Measurements from ENCODE around the gene HJURP.

HJURP gene

DNA sequence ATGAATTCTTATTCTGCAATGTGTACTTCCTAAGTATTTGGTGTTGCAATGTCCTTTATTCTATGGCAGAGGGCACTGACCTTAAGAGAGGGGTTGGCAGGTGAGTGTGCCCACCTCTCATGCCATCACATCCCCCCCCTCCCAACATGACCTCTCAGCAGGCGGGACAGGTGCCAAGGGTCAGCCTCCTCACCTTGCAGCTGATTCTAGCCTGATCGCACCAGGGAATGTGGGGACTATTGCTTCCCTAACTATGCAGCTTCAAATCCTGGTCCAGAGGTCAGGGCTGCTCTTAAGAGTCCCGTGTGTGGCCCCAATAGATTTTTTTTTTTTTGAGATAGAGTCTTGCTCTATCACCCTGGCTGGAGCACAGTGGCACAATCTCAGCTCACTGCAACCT lies 9.5 kb downstream of the HJURP start:
- Mint-ChIP-seq H3K4me3 (no peak overlapping the region), H3K27me3 (no peaks in the 10 kb centered on the region), H3K9me3 (no peaks in the 10 kb centered on the region), H3K36me3 (peaks cover 94% of the 10 kb centered on the region), H3K4me1 (peaks cover 55% of the 10 kb centered on the region), H3K27ac (no peak overlapping the region)
- CTCF ChIA-PET: interaction anchor here (0.7 to 3.5 kb wide), 2 partner anchors 13 to 766 kb away, joined by 3 to 12 read pairs; no protein-coding TSS in a partner anchor
- DNase-seq: no peak

DNA sequence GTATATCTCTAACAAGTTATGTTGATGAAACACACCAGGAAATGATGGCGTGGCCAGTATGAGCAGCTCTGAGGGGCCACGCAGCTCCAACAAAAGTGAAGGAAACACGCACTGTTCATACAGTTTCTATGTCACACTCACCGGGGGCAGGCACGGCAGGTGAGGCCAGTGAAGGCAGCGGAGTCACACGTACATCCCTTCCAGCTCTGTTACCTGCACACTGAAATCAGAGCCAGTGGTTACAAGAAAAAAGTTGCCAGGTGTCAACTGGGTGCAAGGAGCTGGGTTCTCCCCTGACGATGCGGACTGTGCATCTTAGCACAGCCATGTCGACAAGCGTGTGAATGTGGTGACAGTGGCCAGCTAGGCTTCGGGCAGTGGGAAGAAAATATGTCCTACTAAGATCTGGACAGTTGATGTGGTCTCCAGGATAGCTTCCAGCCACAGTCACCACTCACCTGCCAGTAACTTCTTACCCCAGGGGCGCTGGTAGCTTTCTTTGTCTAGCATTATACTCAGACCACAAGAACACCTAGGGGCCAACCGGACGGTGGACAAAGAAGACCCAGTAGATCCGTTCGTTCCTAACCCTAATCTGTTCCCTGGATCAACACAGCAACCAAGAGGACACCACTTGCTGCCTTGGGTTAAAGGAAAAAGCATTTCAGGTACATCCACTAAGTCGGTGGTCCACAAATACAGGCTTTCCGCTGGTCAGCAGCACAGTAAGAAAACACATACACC lies 10.1 kb downstream of the HJURP start:
- no peaks in the 10 kb centered on the region for H3K9me3 Mint-ChIP-seq
- H3K27ac Mint-ChIP-seq: peak overlapping the region; percentile 34
- CTCF ChIA-PET: interaction anchor here (3.5 kb wide), 1 partner anchor 13 kb away, joined by 12 read pairs; no protein-coding TSS in a partner anchor
- H3K27me3 Mint-ChIP-seq: no peaks in the 10 kb centered on the region
- H3K4me3 Mint-ChIP-seq: no peak overlapping the region
- peaks cover 94% of the 10 kb centered on the region for H3K36me3 Mint-ChIP-seq
- DNase-seq: no peak
- peaks cover 57% of the 10 kb centered on the region for H3K4me1 Mint-ChIP-seq

- no peak for DNase-seq
- no peaks in the 10 kb centered on the region for H3K9me3 Mint-ChIP-seq
- no peak overlapping the region for H3K27ac Mint-ChIP-seq
- peaks cover 50% of the 10 kb centered on the region for H3K4me1 Mint-ChIP-seq
- no peak overlapping the region for H3K4me3 Mint-ChIP-seq
- no peaks in the 10 kb centered on the region for H3K27me3 Mint-ChIP-seq
- CTCF ChIA-PET: interaction anchor here (2.3 kb wide), 1 partner anchor 16 kb away, joined by 8 read pairs; no protein-coding TSS in a partner anchor
- H3K36me3 Mint-ChIP-seq: peaks cover 93% of the 10 kb centered on the region
Observed at GRCh38 chr2:233841183-233841582, 13.2 kb downstream of the HJURP start.

DNA sequence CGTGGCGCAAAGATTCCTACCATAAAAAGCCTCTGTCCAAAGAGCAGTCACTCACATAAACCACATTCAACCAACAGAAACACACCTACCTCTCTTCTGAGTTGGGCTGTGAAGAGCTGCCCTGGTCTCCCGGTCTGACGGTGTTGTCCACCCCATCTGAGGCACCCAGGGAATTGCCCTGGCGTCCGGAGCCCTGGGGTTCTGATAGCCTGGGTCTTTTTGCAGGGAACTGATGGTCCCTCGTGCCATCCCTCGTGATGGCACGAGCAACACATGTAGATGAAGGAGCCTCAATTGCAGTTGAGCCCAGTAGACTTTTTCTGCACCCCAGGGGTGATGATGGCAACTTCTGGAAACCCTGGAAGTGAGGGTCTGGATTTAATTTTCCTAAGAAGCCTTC lies 13.8 kb downstream of the HJURP start:
- no peak overlapping the region for H3K27ac Mint-ChIP-seq
- peaks cover 50% of the 10 kb centered on the region for H3K4me1 Mint-ChIP-seq
- H3K9me3 Mint-ChIP-seq: no peaks in the 10 kb centered on the region
- DNase-seq: no peak
- CTCF ChIA-PET: no interaction called here
- peaks cover 94% of the 10 kb centered on the region for H3K36me3 Mint-ChIP-seq
- H3K4me3 Mint-ChIP-seq: no peak overlapping the region
- no peaks in the 10 kb centered on the region for H3K27me3 Mint-ChIP-seq

GRCh38 chr2:233839447-233839820 lies 14.9 kb downstream of the HJURP start:
- H3K36me3 Mint-ChIP-seq: peaks cover 95% of the 10 kb centered on the region
- H3K4me1 Mint-ChIP-seq: peaks cover 50% of the 10 kb centered on the region
- no peak overlapping the region for H3K4me3 Mint-ChIP-seq
- no peaks in the 10 kb centered on the region for H3K9me3 Mint-ChIP-seq
- H3K27ac Mint-ChIP-seq: no peak overlapping the region
- H3K27me3 Mint-ChIP-seq: no peaks in the 10 kb centered on the region
- CTCF ChIA-PET: no interaction called here
- DNase-seq: no peak

GRCh38 chr2:233838726-233839446 lies 15.4 kb downstream of the HJURP start:
- H3K27ac Mint-ChIP-seq: peak overlapping the region; percentile 57
- no peaks in the 10 kb centered on the region for H3K27me3 Mint-ChIP-seq
- H3K36me3 Mint-ChIP-seq: peaks cover 95% of the 10 kb centered on the region
- H3K4me3 Mint-ChIP-seq: no peak overlapping the region
- CTCF ChIA-PET: no interaction called here
- H3K4me1 Mint-ChIP-seq: peaks cover 50% of the 10 kb centered on the region
- H3K9me3 Mint-ChIP-seq: no peaks in the 10 kb centered on the region
- DNase-seq: no peak

GRCh38 chr2:233838251-233838650 lies 16.1 kb downstream of the HJURP start:
- Mint-ChIP-seq H3K4me1 (peaks cover 50% of the 10 kb centered on the region), H3K36me3 (peaks cover 94% of the 10 kb centered on the region), H3K9me3 (no peaks in the 10 kb centered on the region), H3K4me3 (no peak overlapping the region), H3K27me3 (no peaks in the 10 kb centered on the region), H3K27ac (peak overlapping the region; percentile 53)
- DNase-seq: no peak
- CTCF ChIA-PET: no interaction called here

DNA sequence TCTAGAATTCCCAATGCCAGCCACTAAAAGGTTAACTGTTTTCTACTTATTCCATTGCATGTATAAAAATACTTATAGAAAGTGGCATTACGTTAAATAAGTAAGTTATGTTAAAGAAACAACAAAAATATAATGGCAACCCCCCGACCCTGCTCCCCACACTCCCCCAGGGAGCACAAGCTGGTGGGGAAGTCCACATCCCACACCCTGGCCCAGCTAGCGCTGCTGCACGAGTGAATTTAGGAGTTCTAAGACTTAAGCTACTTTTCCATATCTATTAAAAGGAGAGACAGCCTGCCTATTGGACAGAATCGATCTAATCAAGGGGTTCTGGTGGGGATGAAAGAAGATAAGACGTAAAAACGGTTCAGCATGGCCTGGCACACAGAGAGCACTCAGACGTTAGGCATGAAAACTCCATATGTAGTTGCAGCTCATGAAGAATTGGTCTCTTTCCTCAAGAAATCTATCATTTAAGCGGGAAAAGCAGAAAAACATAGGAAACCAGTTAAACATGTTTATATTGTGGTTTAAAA lies 16.6 kb downstream of the HJURP start:
- Mint-ChIP-seq H3K27ac (no peak overlapping the region), H3K9me3 (no peaks in the 10 kb centered on the region), H3K27me3 (no peaks in the 10 kb centered on the region), H3K4me1 (peaks cover 50% of the 10 kb centered on the region), H3K4me3 (no peak overlapping the region), H3K36me3 (peaks cover 90% of the 10 kb centered on the region)
- DNase-seq: no peak
- CTCF ChIA-PET: no interaction called here

- no peaks in the 10 kb centered on the region for H3K27me3 Mint-ChIP-seq
Observed at GRCh38 chr2:233836359-233836758, 18.0 kb downstream of the HJURP start.

DNA sequence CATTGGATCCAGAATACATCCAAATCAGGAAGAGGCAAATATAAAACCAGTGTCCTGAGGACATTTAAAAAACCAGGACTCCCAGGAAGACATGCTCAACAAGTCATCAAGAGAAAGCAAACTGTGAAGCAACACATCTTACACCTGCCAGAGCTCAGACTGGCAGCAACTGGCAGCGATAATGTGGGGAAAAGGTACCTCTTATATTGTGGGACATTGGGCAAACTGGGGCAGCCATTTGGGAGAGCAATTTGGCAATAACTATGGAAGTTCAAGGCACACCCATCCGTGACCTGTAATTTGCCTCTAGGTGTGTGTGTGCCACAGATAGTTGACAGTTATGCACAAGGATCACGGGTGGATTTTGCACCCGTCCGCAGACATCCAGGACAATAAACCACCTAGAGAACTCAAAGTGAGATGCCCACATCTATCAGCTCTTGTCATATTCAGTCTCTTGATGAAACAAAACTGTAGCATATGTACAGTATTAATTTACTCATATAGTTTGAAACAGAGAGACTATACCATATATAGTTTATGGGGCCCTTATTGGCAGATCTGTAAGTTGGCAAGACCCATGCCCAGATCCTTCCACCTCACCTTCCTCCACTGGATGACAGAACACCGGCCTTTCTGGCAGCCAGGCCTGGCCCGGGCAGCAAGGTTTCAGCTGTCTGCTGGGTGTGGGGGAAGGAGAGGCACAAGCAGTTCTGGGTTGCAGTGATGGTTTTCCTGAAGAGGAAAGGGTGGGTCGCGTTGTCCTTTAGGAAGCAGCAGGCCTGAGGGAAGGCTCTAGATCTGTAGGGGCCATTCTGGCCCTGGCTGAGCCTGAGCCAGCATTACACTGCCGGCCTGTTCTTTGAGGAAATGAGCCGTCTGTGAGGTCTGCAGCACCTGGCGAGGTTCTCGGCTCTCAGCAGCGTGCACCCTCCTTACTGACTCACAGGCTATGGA lies 18.8 kb downstream of the HJURP start:
- DNase-seq: peak; percentile 14
- Mint-ChIP-seq H3K27me3 (no peaks in the 10 kb centered on the region), H3K4me1 (peaks cover 33% of the 10 kb centered on the region), H3K36me3 (peaks cover 67% of the 10 kb centered on the region), H3K9me3 (no peaks in the 10 kb centered on the region), H3K27ac (no peak overlapping the region), H3K4me3 (no peak overlapping the region)
- CTCF ChIA-PET: no interaction called here

More at GRCh38 chr2:233836359-233836758, 18.0 kb downstream of the HJURP start:
- no peak overlapping the region for H3K27ac Mint-ChIP-seq
- DNase-seq: peak; percentile 8
- H3K36me3 Mint-ChIP-seq: peaks cover 76% of the 10 kb centered on the region
- H3K9me3 Mint-ChIP-seq: no peaks in the 10 kb centered on the region
- H3K4me3 Mint-ChIP-seq: no peak overlapping the region
- peaks cover 41% of the 10 kb centered on the region for H3K4me1 Mint-ChIP-seq
- CTCF ChIA-PET: no interaction called here

GRCh38 chr2:233833345-233833744 lies 21.0 kb downstream of the HJURP start:
- peak; percentile 10 for DNase-seq
- no peak overlapping the region for H3K27ac Mint-ChIP-seq
- CTCF ChIA-PET: no interaction called here

GRCh38 chr2:233832869-233833311 lies 21.4 kb downstream of the HJURP start:
- CTCF ChIA-PET: no interaction called here
- Mint-ChIP-seq H3K27ac (no peak overlapping the region), H3K4me1 (peaks cover 8% of the 10 kb centered on the region), H3K4me3 (no peak overlapping the region), H3K36me3 (peaks cover 42% of the 10 kb centered on the region), H3K9me3 (no peaks in the 10 kb centered on the region), H3K27me3 (no peaks in the 10 kb centered on the region)
- DNase-seq: peak; percentile 16

More at GRCh38 chr2:233833345-233833744, 21.0 kb downstream of the HJURP start:
- H3K4me1 Mint-ChIP-seq: peaks cover 13% of the 10 kb centered on the region
- H3K4me3 Mint-ChIP-seq: no peak overlapping the region
- H3K27me3 Mint-ChIP-seq: no peaks in the 10 kb centered on the region
- peaks cover 47% of the 10 kb centered on the region for H3K36me3 Mint-ChIP-seq
- H3K9me3 Mint-ChIP-seq: no peaks in the 10 kb centered on the region

DNA sequence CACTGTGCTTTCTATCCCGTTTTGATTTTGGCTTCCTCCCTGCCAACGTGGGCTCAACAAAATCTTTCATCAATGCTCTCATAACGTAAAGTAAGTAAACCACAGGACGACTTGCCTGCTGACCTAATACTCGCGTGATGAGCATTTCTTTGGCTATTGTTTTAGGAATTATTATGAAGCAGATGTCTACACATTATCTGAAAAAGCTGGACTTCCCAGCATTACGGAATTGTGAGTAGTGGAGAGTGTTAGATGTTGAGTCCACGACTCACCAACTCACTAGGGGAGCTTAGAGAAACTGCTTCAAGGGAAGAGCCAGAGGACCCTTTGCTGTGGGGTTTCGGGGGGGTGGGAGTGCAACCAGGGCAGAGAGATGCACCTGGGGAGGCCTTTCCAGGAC lies 21.9 kb downstream of the HJURP start:
- Mint-ChIP-seq H3K27me3 (no peaks in the 10 kb centered on the region), H3K4me3 (no peak overlapping the region), H3K9me3 (no peaks in the 10 kb centered on the region), H3K4me1 (peaks cover 5% of the 10 kb centered on the region), H3K36me3 (peaks cover 38% of the 10 kb centered on the region), H3K27ac (no peak overlapping the region)
- CTCF ChIA-PET: no interaction called here
- DNase-seq: no peak

DNA sequence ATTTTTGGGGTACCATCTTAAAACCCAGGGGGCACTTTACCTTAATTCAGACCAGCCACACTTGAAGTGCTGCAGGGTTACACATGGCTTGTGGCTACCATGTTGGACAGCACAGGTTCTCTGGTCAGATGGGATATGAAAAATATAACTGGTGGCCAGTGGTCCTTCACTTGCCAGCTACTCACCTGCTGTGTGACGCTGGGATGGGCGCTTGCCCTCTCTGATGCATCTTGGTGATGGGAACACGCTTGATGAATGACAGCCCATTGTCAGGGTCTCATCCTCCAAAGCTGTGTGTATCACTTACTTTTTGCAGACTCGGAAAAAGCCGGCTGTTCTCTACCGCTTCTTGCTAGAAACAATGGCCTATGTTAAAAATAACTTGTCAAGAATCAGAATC lies 22.5 kb downstream of the HJURP start:
- Mint-ChIP-seq H3K27ac (no peak overlapping the region), H3K4me3 (no peak overlapping the region), H3K27me3 (no peaks in the 10 kb centered on the region), H3K4me1 (peaks cover 2% of the 10 kb centered on the region), H3K36me3 (peaks cover 35% of the 10 kb centered on the region), H3K9me3 (no peaks in the 10 kb centered on the region)
- DNase-seq: peak; percentile 18
- CTCF ChIA-PET: no interaction called here
